ENCODE data around the gene TCIRG1.

GRCh38 chr11:68080860-68081259, 42.0 kb downstream of the TCIRG1 start:
- TF ChIP-seq CTCF (IDR thresholded peaks at IDR 0.05) (no peak), POLR2A (IDR thresholded peaks at IDR 0.05) (no peak), EP300 (IDR thresholded peaks at IDR 0.05) (no peak)

Data from suprapubic skin (tissue), 3 donors.